ENCODE measurements around the gene GPC5. TPM values are rescaled to one million over a fixed set of nuclear protein-coding genes. Genes with fewer than 3 reads are reported as not detected.
"Not testable (repeated sequence)": the region's sequence is repeated elsewhere in the genome, so short reads cannot be mapped to it uniquely, and the experiment has no call there.

GPC5 gene
- polyA plus RNA-seq, 3 donors, result 0.04 to 1.0 TPM; not detected in 1

- no peak overlapping the region for H3K27ac ChIP-seq (ENCODE audit: low read depth, low read length)
- WGBS, 3 donors, result 67 to 74% (median 72%) methylated on average over 11 of the region's 11 CpGs
Measured at GRCh38 chr13:92196591-92197256, 798.3 kb downstream of the GPC5 start.

DNA sequence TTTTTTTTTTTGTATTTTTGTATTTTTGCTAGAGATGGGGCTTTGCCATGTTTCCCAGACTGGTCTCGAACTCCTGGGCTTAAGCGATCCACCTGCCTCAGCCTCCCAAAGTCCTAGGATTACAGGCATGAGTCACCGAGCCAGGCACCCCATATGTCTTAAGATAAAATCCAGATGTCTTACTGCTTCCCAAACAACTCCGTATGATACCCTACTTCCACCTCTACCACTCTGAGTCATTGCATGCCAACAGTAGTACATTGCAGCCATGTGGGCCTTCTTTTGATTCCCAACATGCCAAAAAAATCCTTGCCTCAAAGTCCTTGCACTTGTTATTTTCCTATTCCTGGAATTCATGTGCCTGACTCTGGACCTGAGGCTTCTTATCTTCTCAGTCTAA, 799.2 kb downstream of the GPC5 start:
- H3K27ac ChIP-seq (ENCODE audit: low read depth, low read length), result no peak overlapping the region
- WGBS, 3 donors, result 84 to 90% (median 88%) methylated on average over 4 of the region's 4 CpGs

DNA sequence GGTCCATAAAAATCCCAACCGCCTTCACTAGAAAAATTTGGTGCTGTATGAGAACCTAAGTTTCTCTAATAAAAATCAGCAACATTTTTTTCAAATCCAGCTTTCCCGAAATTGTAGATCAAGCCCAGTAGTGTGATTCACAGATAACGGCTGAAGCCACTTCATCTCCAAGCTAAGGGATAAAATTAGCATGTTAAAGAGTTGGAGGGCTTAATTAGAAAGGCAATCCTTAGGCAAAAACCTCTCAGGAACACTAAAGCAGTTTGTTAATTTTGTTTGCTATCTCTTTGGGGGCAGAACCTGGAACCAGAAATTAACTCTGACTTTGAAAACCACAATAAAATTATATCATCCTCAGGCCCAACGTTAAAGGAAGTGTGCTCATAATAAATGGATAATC, 820.2 kb downstream of the GPC5 start:
- no peak overlapping the region for H3K27ac ChIP-seq (ENCODE audit: low read depth, low read length)
- WGBS, 3 donors, result 73 to 80% (median 76%) methylated on average over 4 of the region's 4 CpGs

DNA sequence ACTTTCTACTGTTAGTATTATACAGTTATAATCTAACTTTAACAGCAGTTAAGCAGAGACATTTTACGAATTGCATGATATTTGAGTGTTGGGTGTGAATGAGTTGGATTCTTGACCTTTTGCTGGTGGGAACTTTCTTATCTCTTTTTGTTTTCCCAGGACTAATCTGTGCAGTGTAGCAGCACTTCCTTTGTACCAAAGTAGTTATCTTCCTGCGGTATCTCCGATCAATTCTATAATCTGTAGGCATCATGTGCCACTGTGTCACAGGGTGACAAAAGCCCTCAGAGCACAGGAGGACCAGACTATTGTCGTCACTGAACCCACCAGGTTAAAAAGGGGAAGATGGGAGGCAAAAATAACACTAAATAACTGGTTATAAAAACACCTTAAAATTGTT, 823.5 kb downstream of the GPC5 start:
- H3K27ac ChIP-seq (ENCODE audit: low read depth, low read length), result no peak overlapping the region
- 24 to 54% (median 49%) methylated on average over 4 of the region's 4 CpGs for WGBS, 3 donors

DNA sequence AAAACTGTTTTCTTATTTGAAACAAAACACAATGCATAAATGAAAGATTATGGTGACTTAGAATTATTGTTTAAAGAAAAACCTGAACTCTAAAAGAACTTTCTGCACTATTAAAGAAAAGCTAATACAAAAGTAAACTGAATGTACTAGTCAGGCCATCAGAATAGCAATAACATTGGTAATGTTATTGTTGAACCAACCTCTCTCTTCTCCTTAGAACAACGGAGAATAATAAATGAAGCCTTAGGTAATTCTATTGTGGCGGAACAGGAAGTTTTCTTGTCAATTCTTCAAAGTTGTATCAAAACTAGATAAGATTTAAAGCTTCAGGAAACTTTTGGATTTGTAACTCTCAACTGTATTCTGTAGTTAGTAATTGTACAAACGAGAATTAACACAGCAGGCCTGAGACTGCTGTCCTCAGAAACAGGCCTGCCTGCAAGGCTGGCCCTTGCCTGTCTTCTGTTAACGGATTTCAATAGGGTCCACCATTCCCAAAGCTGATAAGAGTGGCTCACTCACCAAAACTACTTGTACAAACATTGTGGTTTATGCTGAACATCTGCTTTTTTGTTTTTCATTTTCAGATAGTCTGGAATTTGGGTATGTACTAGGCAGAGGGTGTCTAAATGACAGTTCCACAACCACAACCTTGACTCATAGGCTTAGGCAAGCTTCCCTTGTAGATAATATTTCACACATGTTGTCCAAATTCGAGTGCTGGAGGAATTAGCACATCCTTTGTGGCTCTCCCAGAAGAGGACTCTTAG, 825.8 kb downstream of the GPC5 start:
- no peak overlapping the region for H3K27ac ChIP-seq (ENCODE audit: low read depth, low read length)
- 40 to 59% (median 53%) methylated on average over 5 of the region's 5 CpGs for WGBS, 3 donors

GRCh38 chr13:92224825-92225224, 826.4 kb downstream of the GPC5 start:
- no peak overlapping the region for H3K27ac ChIP-seq (ENCODE audit: low read depth, low read length)

- WGBS, 3 donors, result 66 to 71% (median 69%) methylated on average over 2 of the region's 2 CpGs
- H3K27ac ChIP-seq (ENCODE audit: low read depth, low read length), result no peak overlapping the region
Measured at GRCh38 chr13:92225861-92226260, 827.4 kb downstream of the GPC5 start.

DNA sequence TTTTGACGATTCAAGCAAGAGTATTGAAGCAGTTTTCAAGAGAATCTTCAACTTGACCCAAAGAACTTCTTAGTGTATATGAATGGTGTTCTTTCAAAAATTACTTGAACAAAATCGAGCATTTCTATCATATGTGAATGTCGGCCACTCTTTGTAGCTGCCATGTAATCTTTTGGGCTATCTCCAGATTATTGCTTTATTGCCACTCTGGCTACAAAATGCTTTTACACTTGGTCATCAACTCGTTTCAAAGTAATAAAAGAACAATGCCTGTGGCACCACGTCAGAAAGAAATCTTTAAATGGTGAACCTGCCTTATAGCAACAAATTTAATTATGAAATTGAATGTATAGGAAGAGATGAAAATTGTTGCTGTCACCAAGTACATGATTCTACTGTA, 834.5 kb downstream of the GPC5 start:
- H3K27ac ChIP-seq (ENCODE audit: low read depth, low read length), result no peak overlapping the region
- WGBS, 3 donors, result 71 to 77% (median 75%) methylated on average over 5 of the region's 5 CpGs

DNA sequence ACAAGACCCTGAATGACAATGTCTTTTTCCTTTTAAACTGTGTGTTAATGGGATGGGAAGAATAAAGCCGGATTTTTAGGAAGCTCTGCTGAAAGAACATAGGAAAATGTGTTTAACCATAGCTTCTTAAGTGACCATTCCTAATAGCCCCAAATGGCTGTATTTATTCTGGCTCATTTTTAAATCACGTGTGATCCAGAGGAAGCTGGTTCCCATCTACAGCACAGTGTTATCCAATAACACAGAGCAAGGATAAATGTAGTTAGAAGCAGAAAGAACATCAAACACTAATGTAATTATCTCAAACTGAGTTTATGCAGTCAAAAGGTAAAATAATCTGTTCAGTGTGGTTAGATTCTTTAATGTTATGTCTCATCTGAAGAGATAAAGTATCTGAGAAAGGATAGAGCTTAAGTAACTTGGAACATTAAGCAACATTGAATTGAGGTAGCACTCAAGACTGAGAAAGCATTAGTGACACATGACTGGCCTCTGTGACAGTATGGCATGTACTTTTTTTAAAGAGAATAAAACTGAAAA, 853.3 kb downstream of the GPC5 start:
- 54 to 69% (median 55%) methylated on average over 2 of the region's 2 CpGs for WGBS, 3 donors
- H3K27ac ChIP-seq (ENCODE audit: low read depth, low read length), result no peak overlapping the region

DNA sequence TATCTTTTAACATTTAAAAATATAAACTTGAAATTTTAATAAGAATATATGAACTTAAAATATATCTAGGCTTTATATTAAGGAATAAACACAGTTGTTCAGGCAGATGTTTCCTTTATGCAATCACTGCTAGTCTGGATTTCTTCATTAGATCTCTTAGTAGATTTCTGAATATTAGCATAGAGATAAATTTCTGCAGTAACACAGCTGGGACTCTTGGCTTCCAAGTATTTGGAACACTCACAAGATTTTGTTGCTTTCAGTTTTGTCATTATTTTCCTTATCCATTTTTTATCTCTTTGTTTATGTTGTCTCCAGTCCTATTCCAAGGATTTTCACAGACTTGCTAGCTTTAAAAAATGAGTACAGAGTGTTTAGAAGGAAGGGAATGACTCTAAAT, 857.1 kb downstream of the GPC5 start:
- no peak overlapping the region for H3K27ac ChIP-seq (ENCODE audit: low read depth, low read length)

GRCh38 chr13:92256211-92256610, 857.8 kb downstream of the GPC5 start:
- no peak overlapping the region for H3K27ac ChIP-seq (ENCODE audit: low read depth, low read length)
- WGBS, 3 donors, result 71 to 83% (median 79%) methylated on average over 4 of the region's 4 CpGs

- H3K27ac ChIP-seq (ENCODE audit: low read depth, low read length), result no peak overlapping the region
- 52 to 57% (median 57%) methylated on average over 1 of the region's 1 CpG for WGBS, 3 donors
Measured at GRCh38 chr13:92259046-92259445, 860.6 kb downstream of the GPC5 start.

- no peak overlapping the region for H3K27ac ChIP-seq (ENCODE audit: low read depth, low read length)
- 73 to 81% (median 73%) methylated on average over 1 of the region's 1 CpG for WGBS, 3 donors
Measured at GRCh38 chr13:92259523-92259922, 861.1 kb downstream of the GPC5 start.

DNA sequence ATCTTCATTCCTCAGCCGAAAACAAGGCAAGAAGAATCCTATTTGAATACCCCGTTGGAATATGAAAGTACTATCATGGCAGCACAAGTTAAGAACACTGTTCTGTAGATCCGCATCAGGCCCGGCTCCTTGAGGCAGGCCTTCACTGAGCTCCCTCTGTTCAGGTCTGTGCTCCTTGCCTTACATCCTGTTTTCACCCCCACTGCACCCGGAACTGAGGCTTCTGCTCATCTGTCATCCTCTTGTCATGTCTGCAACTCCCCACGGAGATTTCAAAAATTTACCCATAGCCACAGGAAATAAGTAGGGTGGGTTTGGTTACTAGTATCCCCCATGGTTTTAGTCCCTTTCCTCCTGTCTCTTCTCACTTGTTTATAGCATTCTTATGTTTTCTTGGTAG, 861.9 kb downstream of the GPC5 start:
- WGBS, 3 donors, result 65 to 74% (median 70%) methylated on average over 6 of the region's 6 CpGs
- H3K27ac ChIP-seq (ENCODE audit: low read depth, low read length), result no peak overlapping the region

DNA sequence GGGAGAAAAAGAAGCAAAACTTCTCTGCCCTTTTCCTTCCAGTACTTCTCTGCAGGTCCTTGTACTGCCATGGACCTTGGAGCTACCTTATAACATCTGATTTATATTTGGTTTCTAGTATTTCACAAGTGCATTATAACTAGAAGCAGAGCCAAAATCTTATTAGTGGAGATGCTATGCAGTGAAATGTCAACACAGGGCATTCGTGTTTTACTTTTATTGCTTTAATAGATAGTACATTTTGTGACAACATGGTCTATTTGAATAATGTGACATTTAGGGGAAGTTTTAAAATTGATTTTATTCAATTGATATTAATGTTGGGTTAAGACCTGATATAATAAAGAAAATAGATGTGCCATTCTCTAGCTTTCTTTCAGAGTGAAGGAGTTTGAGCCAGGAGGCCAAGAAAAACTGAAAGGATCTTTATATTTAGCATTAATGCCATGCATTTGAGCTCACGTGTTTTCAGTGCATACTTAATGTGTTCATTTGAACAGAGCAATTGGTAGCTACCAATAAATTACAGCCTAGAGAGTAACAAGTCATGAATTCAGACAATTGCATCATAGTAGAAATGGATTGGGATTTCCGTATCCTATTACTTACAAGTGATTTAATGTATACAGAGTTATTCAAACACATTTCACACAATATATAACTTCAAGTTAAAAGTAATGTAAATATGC, 863.8 kb downstream of the GPC5 start:
- H3K27ac ChIP-seq (ENCODE audit: low read depth, low read length), result no peak overlapping the region
- 72 to 75% (median 74%) methylated on average over 3 of the region's 3 CpGs for WGBS, 3 donors

DNA sequence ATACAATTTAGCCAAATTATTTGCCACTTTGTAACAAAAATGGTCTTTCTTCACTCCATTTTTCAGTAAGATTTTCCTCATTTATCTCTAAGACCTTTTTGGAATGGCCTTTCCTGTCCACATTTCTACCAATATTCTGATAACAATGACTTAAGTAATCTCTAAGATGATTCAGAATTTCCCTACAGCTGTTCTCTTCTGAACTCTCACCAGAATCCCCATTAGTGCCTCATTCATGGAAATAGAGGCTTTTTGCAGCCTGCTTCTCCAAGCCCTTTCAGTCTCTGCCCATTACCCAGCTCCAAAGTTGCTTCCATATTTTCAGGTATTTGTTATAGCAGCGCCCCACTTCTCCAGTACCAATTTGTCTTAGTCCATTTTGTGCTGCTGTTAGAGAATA, 867.0 kb downstream of the GPC5 start:
- H3K27ac ChIP-seq (ENCODE audit: low read depth, low read length), result no peak overlapping the region
- WGBS, 3 donors, result 84 to 91% (median 88%) methylated on average over 1 of the region's 1 CpG

- no peak overlapping the region for H3K27ac ChIP-seq (ENCODE audit: low read depth, low read length)
- 73 to 82% (median 77%) methylated on average over 1 of the region's 1 CpG for WGBS, 3 donors
Measured at GRCh38 chr13:92270990-92271389, 872.6 kb downstream of the GPC5 start.

- WGBS, 3 donors, result 88 to 95% (median 90%) methylated on average over 1 of the region's 1 CpG
- no peak overlapping the region for H3K27ac ChIP-seq (ENCODE audit: low read depth, low read length)
Measured at GRCh38 chr13:92272177-92272576, 873.8 kb downstream of the GPC5 start.

- WGBS, 3 donors, result 72 to 76% (median 75%) methylated on average over 8 of the region's 8 CpGs
- H3K27ac ChIP-seq (ENCODE audit: low read depth, low read length), result not testable (repeated sequence)
Measured at GRCh38 chr13:92280986-92281385, 882.6 kb downstream of the GPC5 start.
